ENCODE data around the gene NTM. TPM values are rescaled to one million over a fixed set of nuclear protein-coding genes. Genes with fewer than 3 reads are reported as not detected.

Gene NTM
- total and polyA plus RNA-seq, 2 donors from 2014 or later = 0.92 to 10.3 TPM

GRCh38 chr11:131626788-131627187, 256.4 kb downstream of the NTM start:
- Histone ChIP-seq H3K9ac (ENCODE audit: low read length in 3 of 3) (no peak overlapping the region), H3K9me3 (ENCODE audit: control insufficient read depth in 2 of 3, insufficient read depth in 1 of 3, low read length in 3 of 3) (no peaks in the 10 kb centered on the region), H3K27ac (ENCODE audit: low read depth in 2 of 2, low read length in 2 of 2) (no peak overlapping the region), H3K4me3 (ENCODE audit: low read length in 3 of 3) (no peak overlapping the region), H3K4me1 (ENCODE audit: control insufficient read depth in 2 of 3, insufficient read depth in 2 of 3, low read depth in 1 of 3, low read length in 3 of 3) (no peaks in the 10 kb centered on the region), H3K36me3 (ENCODE audit: control insufficient read depth in 2 of 3, insufficient read depth in 3 of 3, low read length in 3 of 3) (no peaks in the 10 kb centered on the region), H3K27me3 (ENCODE audit: control insufficient read depth, insufficient read depth, low read length) (no peaks in the 10 kb centered on the region)
- TF ChIP-seq CTCF (IDR thresholded peaks at IDR 0.05; ENCODE audit: borderline replicate concordance, extremely low read depth, insufficient read depth) = no peak
- intact Hi-C loops (cut with DNase I) = no loop called here
- FAIRE-seq (no peak), DNase-seq (no peak)

GRCh38 chr11:131628739-131629138, 258.3 kb downstream of the NTM start:
- Histone ChIP-seq H3K9me3 (ENCODE audit: control insufficient read depth in 2 of 3, insufficient read depth in 1 of 3, low read length in 3 of 3) (no peaks in the 10 kb centered on the region), H3K9ac (ENCODE audit: low read length in 3 of 3) (no peak overlapping the region), H3K4me1 (ENCODE audit: control insufficient read depth in 2 of 3, insufficient read depth in 2 of 3, low read depth in 1 of 3, low read length in 3 of 3) (no peaks in the 10 kb centered on the region), H3K4me3 (ENCODE audit: low read length in 3 of 3) (no peak overlapping the region), H3K27ac (ENCODE audit: low read depth in 2 of 2, low read length in 2 of 2) (no peak overlapping the region), H3K36me3 (ENCODE audit: control insufficient read depth in 2 of 3, insufficient read depth in 3 of 3, low read length in 3 of 3) (no peaks in the 10 kb centered on the region), H3K27me3 (ENCODE audit: control insufficient read depth, insufficient read depth, low read length) (no peaks in the 10 kb centered on the region)
- intact Hi-C loops (cut with DNase I) = no loop called here
- no peak for TF ChIP-seq CTCF (IDR thresholded peaks at IDR 0.05; ENCODE audit: borderline replicate concordance, extremely low read depth, insufficient read depth)
- DNase-seq (no peak), FAIRE-seq (no peak)

- Histone ChIP-seq H3K9me3 (ENCODE audit: control insufficient read depth in 2 of 3, insufficient read depth in 1 of 3, low read length in 3 of 3) (no peaks in the 10 kb centered on the region), H3K36me3 (ENCODE audit: control insufficient read depth in 2 of 3, insufficient read depth in 3 of 3, low read length in 3 of 3) (no peaks in the 10 kb centered on the region), H3K9ac (ENCODE audit: low read length in 3 of 3) (no peak overlapping the region), H3K4me3 (ENCODE audit: low read length in 3 of 3) (no peak overlapping the region), H3K27me3 (ENCODE audit: control insufficient read depth, insufficient read depth, low read length) (no peaks in the 10 kb centered on the region), H3K27ac (ENCODE audit: low read depth in 2 of 2, low read length in 2 of 2) (no peak overlapping the region), H3K4me1 (ENCODE audit: control insufficient read depth in 2 of 3, insufficient read depth in 2 of 3, low read depth in 1 of 3, low read length in 3 of 3) (no peaks in the 10 kb centered on the region)
- DNase-seq (peak in 1 of 5 donors; percentile 33), FAIRE-seq (no peak)
- TF ChIP-seq CTCF (IDR thresholded peaks at IDR 0.05; ENCODE audit: borderline replicate concordance, extremely low read depth, insufficient read depth) = no peak
- intact Hi-C loops (cut with DNase I) = no loop called here
These were observed 259.6 kb downstream of the NTM start for GRCh38 chr11:131629925-131630540.

GRCh38 chr11:131632971-131633370, 262.6 kb downstream of the NTM start:
- H3K4me3 ChIP-seq (ENCODE audit: low read length in 3 of 3) = no peak overlapping the region
- FAIRE-seq (no peak), DNase-seq (no peak)
- H3K27ac ChIP-seq (ENCODE audit: low read depth in 2 of 2, low read length in 2 of 2) = no peak overlapping the region
- H3K36me3 ChIP-seq (ENCODE audit: control insufficient read depth in 2 of 3, insufficient read depth in 3 of 3, low read length in 3 of 3) = no peaks in the 10 kb centered on the region
- TF ChIP-seq CTCF (IDR thresholded peaks at IDR 0.05; ENCODE audit: borderline replicate concordance, extremely low read depth, insufficient read depth) = no peak
- H3K9me3 ChIP-seq (ENCODE audit: control insufficient read depth in 2 of 3, insufficient read depth in 1 of 3, low read length in 3 of 3) = no peaks in the 10 kb centered on the region
- intact Hi-C loops (cut with DNase I) = no loop called here
- no peaks in the 10 kb centered on the region for H3K4me1 ChIP-seq (ENCODE audit: control insufficient read depth in 2 of 3, insufficient read depth in 2 of 3, low read depth in 1 of 3, low read length in 3 of 3)
- no peaks in the 10 kb centered on the region for H3K27me3 ChIP-seq (ENCODE audit: control insufficient read depth, insufficient read depth, low read length)
- no peak overlapping the region for H3K9ac ChIP-seq (ENCODE audit: low read length in 3 of 3)
